Thymus (tissue), 11 donors: ENCODE measurements around the gene SPAG5. TPM values are rescaled to one million over a fixed set of nuclear protein-coding genes. Genes with fewer than 3 reads are reported as not detected.
"Not testable (repeated sequence)": the region's sequence is repeated elsewhere in the genome, so short reads cannot be mapped to it uniquely, and the experiment has no call there.

Experiments
- DNase-seq, 9 donors: peaks; one replicate each; pipeline ENCODE4 v3.0.0-alpha.2; 2013; ENCODE audit warnings: low spot score in 9 of 9, low read depth in 6 of 9, missing footprints in 1 of 9
- H3K27ac ChIP-seq, 2 donors: one replicate each; pipeline ENCODE4 v1.5.1; 2013; ENCODE audit warnings: control low read depth in 1 of 2, low read depth in 1 of 2, low read length in 1 of 2, mild to moderate bottlenecking in 1 of 2, moderate library complexity in 1 of 2
- H3K27me3 ChIP-seq, 2 donors: one replicate each; pipeline ENCODE4 v1.5.1; 2013; ENCODE audit warnings: low read length in 1 of 2; ENCODE audit not compliant: control insufficient read depth in 2 of 2, insufficient read depth in 1 of 2
- H3K36me3 ChIP-seq, 2 donors: one replicate each; pipeline ENCODE4 v1.5.1; 2013; ENCODE audit warnings: low read length in 1 of 2, mild to moderate bottlenecking in 1 of 2, moderate library complexity in 1 of 2; ENCODE audit not compliant: control insufficient read depth in 2 of 2, insufficient read depth in 2 of 2
- H3K4me1 ChIP-seq, 2 donors: one replicate each; pipeline ENCODE4 v1.5.1; 2013; ENCODE audit warnings: low read length in 2 of 2; ENCODE audit not compliant: control insufficient read depth in 2 of 2, insufficient read depth in 2 of 2
- H3K4me3 ChIP-seq, 2 donors: one replicate each; pipeline ENCODE4 v1.5.1; 2013; ENCODE audit warnings: low read length in 2 of 2, control low read depth in 1 of 2, mild to moderate bottlenecking in 1 of 2
- H3K9me3 ChIP-seq, 2 donors: one replicate each; pipeline ENCODE4 v1.5.1; 2013; ENCODE audit warnings: low read length in 1 of 2, mild to moderate bottlenecking in 1 of 2; ENCODE audit not compliant: control insufficient read depth in 2 of 2, insufficient read depth in 1 of 2
- WGBS: extraction: QIAGEN DNeasy Blood & Tissue Kit; methylation state at CpG from one replicate; pipeline ENCODE4 v1.1.7; 2013; 5-methylcytosine and 5-hydroxymethylcytosine counted together
- polyA plus RNA-seq: library from polyadenylated mRNA; stranded (reverse); fragments of 200-250 nt; gene quantifications from one replicate; pipeline ENCODE4 v1.2.3, GENCODE V29; 2013
- total RNA-seq: library from RNA; stranded (reverse); fragments of 120-200 nt; gene quantifications from one replicate; pipeline ENCODE4 v1.2.4, GENCODE V29; 2013
- donor health status: healthy.

The SPAG5 gene
- total and polyA plus RNA-seq, 2 donors: 19.4 to 46.0 TPM

- 96% methylated on average over 4 of the region's 4 CpGs for WGBS
- Histone ChIP-seq H3K27me3 (no peaks in the 10 kb centered on the region), H3K36me3 (peaks cover 63 to 93% of the 10 kb centered on the region in 2 donors), H3K4me1 (peaks cover 0 to 5% of the 10 kb centered on the region in 2 donors), H3K4me3 (no peak overlapping the region), H3K9me3 (no peaks in the 10 kb centered on the region), H3K27ac (no peak overlapping the region)
- no peak for DNase-seq
Measured at GRCh38 chr17:28615260-28615940, 16.6 kb upstream of the SPAG5 start.

DNA sequence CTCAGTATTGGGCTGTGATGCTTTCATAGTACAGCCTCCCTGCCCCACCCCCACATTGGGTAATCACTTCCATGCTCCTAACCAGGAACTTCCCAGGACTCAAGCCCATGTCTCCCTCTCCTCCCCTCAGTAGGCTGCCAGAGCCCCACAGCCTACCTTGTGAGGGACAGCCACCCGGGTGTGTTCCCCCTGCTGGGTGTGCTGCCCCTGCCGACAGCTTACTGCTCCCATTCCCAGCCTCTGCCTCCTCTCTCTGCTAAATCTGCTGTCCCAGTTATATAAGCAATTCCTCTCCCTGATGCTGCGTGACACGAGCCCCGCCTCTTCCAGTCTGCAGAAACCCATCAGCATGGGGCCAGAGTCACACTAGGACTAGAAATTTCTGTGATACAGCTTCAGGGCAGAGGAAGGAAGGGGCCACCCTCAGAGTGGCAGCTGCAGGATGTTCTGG is 15.1 kb upstream of the SPAG5 start, which contains the start of gene RSKR:
RSKR (minus strand) TSS at position 255 of the 451 bp plus-strand sequence; CDS start at position 231, 24 bp downstream.
- Histone ChIP-seq H3K4me3 (no peak within 1 kb of the TSS), H3K9me3 (no peaks in the 10 kb centered on the region), H3K27me3 (no peaks in the 10 kb centered on the region), H3K27ac (no peak within 1 kb of the TSS), H3K4me1 (peaks cover 0 to 5% of the 10 kb centered on the region in 2 donors), H3K36me3 (peaks cover 50 to 83% of the 10 kb centered on the region in 2 donors)
- WGBS: 80% methylated on average over 5 of the region's 5 CpGs
- DNase-seq: no peak

DNA sequence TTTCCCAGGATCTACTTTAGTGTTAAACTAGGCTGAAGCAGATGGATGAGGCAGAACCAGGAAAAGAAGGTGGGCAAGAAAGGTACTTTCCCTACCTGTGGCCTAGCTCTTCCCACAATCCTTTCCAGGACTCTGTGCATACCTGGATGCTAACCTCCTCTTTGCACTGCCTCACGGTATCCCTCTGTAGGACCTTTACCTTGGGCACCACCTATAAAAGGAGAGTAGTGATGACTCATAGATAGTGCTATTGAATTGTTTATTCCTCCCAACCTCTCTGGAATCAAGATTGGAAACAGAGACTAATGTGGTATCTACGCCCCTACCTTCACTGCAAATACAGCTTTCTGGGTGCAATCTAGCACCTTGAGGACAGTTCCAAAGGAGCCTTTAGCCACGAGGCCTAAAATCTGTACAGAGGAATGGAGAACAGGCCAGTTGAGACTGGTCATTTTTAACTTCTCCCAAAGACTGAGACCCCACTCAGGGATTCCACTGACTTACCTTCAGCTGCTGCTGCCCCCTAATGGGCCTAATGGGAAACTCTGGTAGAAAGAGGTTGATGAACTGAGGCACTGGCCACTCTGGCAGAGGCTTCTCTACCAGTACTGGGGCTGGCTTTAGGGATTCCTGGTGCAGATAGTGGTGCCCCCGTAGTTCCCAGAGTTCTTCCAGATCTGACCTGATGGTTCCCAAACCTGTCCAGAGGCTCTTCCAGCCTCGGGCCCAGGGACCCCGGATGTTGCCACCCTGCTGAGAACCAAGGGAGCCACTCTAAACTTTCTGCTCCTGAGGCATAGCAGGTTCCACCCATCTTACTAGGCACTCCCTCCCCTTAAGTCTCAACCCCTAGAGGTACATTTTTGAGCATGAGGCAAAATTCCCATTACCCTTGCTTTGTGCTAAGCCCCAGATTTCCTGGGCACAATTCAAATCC is 14.4 kb upstream of the SPAG5 start:
- Histone ChIP-seq H3K9me3 (no peaks in the 10 kb centered on the region), H3K27ac (no peak overlapping the region), H3K27me3 (no peaks in the 10 kb centered on the region), H3K36me3 (peaks cover 43 to 76% of the 10 kb centered on the region in 2 donors), H3K4me3 (no peak overlapping the region), H3K4me1 (peaks cover 0 to 5% of the 10 kb centered on the region in 2 donors)
- DNase-seq: peak in 6 of 9 donors; percentile 11 to 54 (median 22)
- 93% methylated on average over 6 of the region's 6 CpGs for WGBS

- Histone ChIP-seq H3K27me3 (no peaks in the 10 kb centered on the region), H3K27ac (no peak overlapping the region), H3K9me3 (no peaks in the 10 kb centered on the region), H3K4me3 (no peak overlapping the region), H3K4me1 (peaks cover 0 to 5% of the 10 kb centered on the region in 2 donors), H3K36me3 (peaks cover 36 to 69% of the 10 kb centered on the region in 2 donors)
- no peak for DNase-seq
- 31% methylated on average over 2 of the region's 2 CpGs for WGBS
Measured at GRCh38 chr17:28612531-28612930, 13.7 kb upstream of the SPAG5 start.

- H3K27me3 ChIP-seq: no peaks in the 10 kb centered on the region
- WGBS: 96% methylated on average over 8 of the region's 8 CpGs
Measured at GRCh38 chr17:28610376-28610775, 11.6 kb upstream of the SPAG5 start.

DNA sequence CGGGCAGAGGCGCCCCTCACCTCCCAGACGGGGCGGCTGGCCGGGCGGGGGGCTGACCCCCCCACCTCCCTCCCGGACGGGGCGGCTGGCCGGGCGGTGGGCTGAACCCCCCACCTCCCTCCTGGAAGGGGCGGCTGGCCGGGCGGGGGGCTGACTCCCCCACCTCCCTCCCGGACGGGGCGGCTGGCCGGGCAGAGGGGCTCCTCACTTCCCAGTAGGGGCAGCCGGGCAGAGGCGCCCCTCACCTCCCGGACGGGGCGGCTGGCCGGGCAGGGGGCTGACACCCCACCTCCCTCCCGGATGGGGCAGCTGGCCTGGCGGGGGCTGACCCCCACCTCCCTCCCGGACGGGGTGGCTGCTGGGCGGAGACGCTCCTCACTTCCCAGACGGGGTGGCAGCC is 5.2 kb upstream of the SPAG5 start:
- H3K27ac ChIP-seq, H3K36me3 ChIP-seq, H3K9me3 ChIP-seq, H3K4me3 ChIP-seq, DNase-seq, H3K27me3 ChIP-seq: not testable (repeated sequence)
- 97% methylated on average over 29 of the region's 31 CpGs for WGBS
- peaks cover 3 to 10% of the 10 kb centered on the region in 2 donors for H3K4me1 ChIP-seq

More at GRCh38 chr17:28610376-28610775, 11.6 kb upstream of the SPAG5 start:
- no peak for DNase-seq
- no peaks in the 10 kb centered on the region for H3K9me3 ChIP-seq
- peaks cover 18 to 47% of the 10 kb centered on the region in 2 donors for H3K36me3 ChIP-seq
- H3K27ac ChIP-seq: no peak overlapping the region
- no peak overlapping the region for H3K4me3 ChIP-seq
- H3K4me1 ChIP-seq: peaks cover 0 to 5% of the 10 kb centered on the region in 2 donors

GRCh38 chr17:28599311-28600184 is 723 bp upstream of the SPAG5 start:
- Histone ChIP-seq H3K9me3 (peaks cover 0 to 3% of the 10 kb centered on the region in 2 donors), H3K4me1 (peaks cover 9 to 18% of the 10 kb centered on the region in 2 donors), H3K27me3 (no peaks in the 10 kb centered on the region), H3K4me3 (peak overlapping the region; percentile 68 to 87), H3K27ac (peak overlapping the region; percentile 83 to 92), H3K36me3 (peaks cover 0 to 3% of the 10 kb centered on the region in 2 donors)
- WGBS: 11% methylated on average over 40 of the region's 40 CpGs
- DNase-seq: peak in 8 of 9 donors; percentile 16 to 66 (median 33)

DNA sequence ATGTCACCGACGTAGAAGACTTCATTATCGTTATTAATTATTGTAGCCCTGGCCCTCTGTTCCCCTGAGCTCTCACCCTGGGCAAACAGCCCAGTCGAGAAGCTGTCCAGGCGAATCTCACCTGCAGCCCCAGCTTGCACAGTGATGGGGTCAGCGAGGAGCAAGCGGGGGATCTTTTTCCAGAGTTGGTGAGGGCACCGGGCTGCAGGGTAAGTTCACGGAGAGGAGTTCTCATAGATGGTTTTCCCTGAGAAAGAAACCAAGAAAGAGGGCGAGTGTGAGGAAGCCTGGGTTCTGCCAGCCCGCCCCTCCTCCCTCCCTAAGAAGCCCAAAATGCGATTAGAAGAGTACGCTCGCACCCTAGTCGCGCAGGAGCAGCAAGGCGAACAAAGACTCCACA is 436 bp downstream of the SPAG5 start:
- no peaks in the 10 kb centered on the region for H3K27me3 ChIP-seq
- DNase-seq: peak in 1 of 9 donors; percentile 11
- H3K36me3 ChIP-seq: peaks cover 0 to 4% of the 10 kb centered on the region in 2 donors
- H3K9me3 ChIP-seq: peaks cover 0 to 3% of the 10 kb centered on the region in 2 donors
- peaks cover 9 to 18% of the 10 kb centered on the region in 2 donors for H3K4me1 ChIP-seq
- H3K27ac ChIP-seq: peak overlapping the region; percentile 66 to 84
- WGBS: 12% methylated on average over 17 of the region's 17 CpGs
- H3K4me3 ChIP-seq: peak overlapping the region; percentile 68 to 87
